ENCODE data around the gene PPP2R2C.

PPP2R2C gene

DNA sequence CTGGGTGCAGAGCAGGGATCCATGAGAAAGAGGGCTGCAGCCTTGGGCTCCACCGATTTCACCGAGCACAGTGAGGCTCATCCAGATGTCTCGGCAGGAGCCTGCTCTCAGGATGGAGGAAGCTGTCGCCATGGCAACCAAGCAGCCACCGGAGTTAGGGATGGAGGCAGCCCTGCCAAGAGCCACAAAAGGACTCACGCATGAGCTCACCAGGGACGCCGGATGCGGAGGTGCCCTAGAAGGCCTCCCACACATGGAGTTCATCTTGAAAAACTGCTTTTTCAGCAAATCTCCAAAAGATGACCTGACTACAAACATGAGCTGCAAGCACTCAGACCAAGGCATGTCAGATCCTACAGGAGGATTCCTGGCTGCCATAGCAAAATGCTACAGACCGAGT, 112.0 kb downstream of the PPP2R2C start:
- Histone ChIP-seq H3F3A (ENCODE audit: low read depth) (no peaks in the 10 kb centered on the region), H3K4me2 (ENCODE audit: low read depth, low read length, poor library complexity, severe bottlenecking) (no peak overlapping the region), H4K20me1 (ENCODE audit: insufficient read depth, low read length, poor library complexity, severe bottlenecking) (no peaks in the 10 kb centered on the region), H2AFZ (ENCODE audit: low read length) (no peak overlapping the region), H3K9ac (ENCODE audit: low read depth, low read length, poor library complexity, severe bottlenecking) (no peak overlapping the region), H3K36me3 (ENCODE audit: insufficient read depth, low read length) (no peaks in the 10 kb centered on the region), H3K4me1 (ENCODE audit: insufficient read depth, low read length, poor library complexity, severe bottlenecking) (no peaks in the 10 kb centered on the region), H3K4me3 (ENCODE audit: low read length, poor library complexity, severe bottlenecking) (no peak overlapping the region), H3K79me2 (ENCODE audit: insufficient read depth, low read length) (no peaks in the 10 kb centered on the region), H3K9me2 (replicated peaks; ENCODE audit: low read depth, low read length) (no peaks in the 10 kb centered on the region), H3K27me3 (ENCODE audit: insufficient read depth, low read length, poor library complexity, severe bottlenecking) (no peaks in the 10 kb centered on the region), H3K9me3 (ENCODE audit: insufficient read depth, low read depth, low read length) (no peaks in the 10 kb centered on the region)
- no peak for TF ChIP-seq EZH2phosphoT487 (IDR thresholded peaks at IDR 0.05; ENCODE audit: borderline replicate concordance)
- TF ChIP-seq, protein P1, sequence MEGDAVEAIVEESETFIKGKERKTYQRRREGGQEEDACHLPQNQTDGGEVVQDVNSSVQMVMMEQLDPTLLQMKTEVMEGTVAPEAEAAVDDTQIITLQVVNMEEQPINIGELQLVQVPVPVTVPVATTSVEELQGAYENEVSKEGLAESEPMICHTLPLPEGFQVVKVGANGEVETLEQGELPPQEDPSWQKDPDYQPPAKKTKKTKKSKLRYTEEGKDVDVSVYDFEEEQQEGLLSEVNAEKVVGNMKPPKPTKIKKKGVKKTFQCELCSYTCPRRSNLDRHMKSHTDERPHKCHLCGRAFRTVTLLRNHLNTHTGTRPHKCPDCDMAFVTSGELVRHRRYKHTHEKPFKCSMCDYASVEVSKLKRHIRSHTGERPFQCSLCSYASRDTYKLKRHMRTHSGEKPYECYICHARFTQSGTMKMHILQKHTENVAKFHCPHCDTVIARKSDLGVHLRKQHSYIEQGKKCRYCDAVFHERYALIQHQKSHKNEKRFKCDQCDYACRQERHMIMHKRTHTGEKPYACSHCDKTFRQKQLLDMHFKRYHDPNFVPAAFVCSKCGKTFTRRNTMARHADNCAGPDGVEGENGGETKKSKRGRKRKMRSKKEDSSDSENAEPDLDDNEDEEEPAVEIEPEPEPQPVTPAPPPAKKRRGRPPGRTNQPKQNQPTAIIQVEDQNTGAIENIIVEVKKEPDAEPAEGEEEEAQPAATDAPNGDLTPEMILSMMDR (conservative IDR thresholded peaks at IDR 0.05; ENCODE audit: low read length) = no peak

DNA sequence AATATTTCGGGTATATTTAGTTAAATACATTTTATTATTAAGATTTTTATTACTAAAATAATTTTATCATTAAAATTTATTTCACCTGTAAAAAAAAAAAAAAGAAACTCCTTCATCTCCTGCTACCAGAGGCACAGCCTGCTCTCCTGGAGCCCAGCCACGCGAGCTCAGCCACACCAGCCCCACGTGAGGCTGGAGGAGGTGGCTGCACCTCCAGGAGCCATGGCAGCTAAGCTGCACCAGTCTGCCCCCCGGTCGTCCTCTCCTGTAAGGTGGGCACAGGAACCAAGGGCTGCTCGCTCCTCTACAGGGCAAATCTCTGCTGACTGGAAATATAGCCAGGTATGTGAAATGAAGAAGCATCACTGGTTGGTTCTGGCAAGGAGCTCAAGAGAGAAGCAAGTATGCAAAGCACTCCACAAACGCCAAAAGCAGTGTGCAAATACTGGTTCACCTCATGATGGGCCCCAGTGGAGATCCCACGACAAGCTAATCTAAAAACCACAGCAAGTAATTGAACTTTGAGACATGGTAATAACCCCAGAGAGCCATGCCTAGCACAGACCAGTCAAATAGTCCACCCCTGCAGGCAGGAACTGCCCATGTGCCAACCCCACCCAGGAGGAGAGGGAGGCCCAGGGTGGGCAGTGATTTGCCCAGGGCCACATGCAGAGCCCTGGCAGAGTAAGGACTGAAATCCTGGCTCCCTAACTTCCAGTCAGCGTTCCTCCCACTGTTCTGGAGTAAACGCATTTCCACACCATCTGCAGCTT, 112.7 kb downstream of the PPP2R2C start:
- Histone ChIP-seq H3K9ac (ENCODE audit: low read depth, low read length, poor library complexity, severe bottlenecking) (no peak overlapping the region), H2AFZ (ENCODE audit: low read length) (no peak overlapping the region), H3K9me2 (replicated peaks; ENCODE audit: low read depth, low read length) (no peaks in the 10 kb centered on the region), H3K4me2 (ENCODE audit: low read depth, low read length, poor library complexity, severe bottlenecking) (no peak overlapping the region), H3K36me3 (ENCODE audit: insufficient read depth, low read length) (no peaks in the 10 kb centered on the region), H3K9me3 (ENCODE audit: insufficient read depth, low read depth, low read length) (no peaks in the 10 kb centered on the region), H3K4me1 (ENCODE audit: insufficient read depth, low read length, poor library complexity, severe bottlenecking) (peaks cover 4% of the 10 kb centered on the region), H4K20me1 (ENCODE audit: insufficient read depth, low read length, poor library complexity, severe bottlenecking) (no peaks in the 10 kb centered on the region), H3F3A (ENCODE audit: low read depth) (no peaks in the 10 kb centered on the region), H3K79me2 (ENCODE audit: insufficient read depth, low read length) (no peaks in the 10 kb centered on the region), H3K4me3 (ENCODE audit: low read length, poor library complexity, severe bottlenecking) (no peak overlapping the region), H3K27me3 (ENCODE audit: insufficient read depth, low read length, poor library complexity, severe bottlenecking) (no peaks in the 10 kb centered on the region)
- TF ChIP-seq, protein P1 (conservative IDR thresholded peaks at IDR 0.05; ENCODE audit: low read length) = no peak
- no peak for TF ChIP-seq EZH2phosphoT487 (IDR thresholded peaks at IDR 0.05; ENCODE audit: borderline replicate concordance)

DNA sequence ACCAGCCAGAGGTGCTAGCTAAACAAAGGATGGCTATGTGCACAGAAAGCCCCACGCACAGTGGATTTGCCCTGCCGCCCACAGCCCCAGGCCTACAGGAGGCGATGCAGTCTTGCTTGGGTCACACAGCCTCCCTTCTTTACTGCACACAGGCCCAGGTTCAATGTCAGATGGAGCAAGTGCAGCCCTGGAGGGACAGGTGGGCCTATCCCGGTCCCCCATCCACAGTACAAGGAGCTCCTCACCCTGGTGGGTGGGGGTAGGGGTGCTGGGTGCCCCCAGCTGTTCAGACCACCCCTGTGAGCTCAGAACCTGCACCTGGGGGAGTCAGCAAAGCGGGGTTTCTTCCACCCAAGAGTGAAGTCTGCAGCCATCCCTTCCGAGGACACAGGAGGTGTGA, 114.9 kb downstream of the PPP2R2C start:
- Histone ChIP-seq H3K4me3 (ENCODE audit: low read length, poor library complexity, severe bottlenecking) (no peak overlapping the region), H3K4me1 (ENCODE audit: insufficient read depth, low read length, poor library complexity, severe bottlenecking) (peaks cover 10% of the 10 kb centered on the region), H4K20me1 (ENCODE audit: insufficient read depth, low read length, poor library complexity, severe bottlenecking) (no peaks in the 10 kb centered on the region), H3K9me3 (ENCODE audit: insufficient read depth, low read depth, low read length) (no peaks in the 10 kb centered on the region), H3F3A (ENCODE audit: low read depth) (no peaks in the 10 kb centered on the region), H3K9ac (ENCODE audit: low read depth, low read length, poor library complexity, severe bottlenecking) (no peak overlapping the region), H3K9me2 (replicated peaks; ENCODE audit: low read depth, low read length) (no peaks in the 10 kb centered on the region), H3K36me3 (ENCODE audit: insufficient read depth, low read length) (no peaks in the 10 kb centered on the region), H2AFZ (ENCODE audit: low read length) (no peak overlapping the region), H3K4me2 (ENCODE audit: low read depth, low read length, poor library complexity, severe bottlenecking) (no peak overlapping the region), H3K27me3 (ENCODE audit: insufficient read depth, low read length, poor library complexity, severe bottlenecking) (no peaks in the 10 kb centered on the region), H3K79me2 (ENCODE audit: insufficient read depth, low read length) (no peaks in the 10 kb centered on the region)
- TF ChIP-seq EZH2phosphoT487 (IDR thresholded peaks at IDR 0.05; ENCODE audit: borderline replicate concordance) = no peak
- TF ChIP-seq, protein P1 (conservative IDR thresholded peaks at IDR 0.05; ENCODE audit: low read length) = no peak
